ENCODE results near the gene SPOUT1. TPM values are rescaled to one million over a fixed set of nuclear protein-coding genes. Genes with fewer than 3 reads are reported as not detected.
"Not testable (repeated sequence)": the region's sequence is repeated elsewhere in the genome, so short reads cannot be mapped to it uniquely, and the experiment has no call there.

Gene SPOUT1
- total RNA-seq, 1 donor from 2014 or later: 34.6 TPM

- H3K27ac Mint-ChIP-seq: no peak overlapping the region
- no peak overlapping the region for H3K4me3 Mint-ChIP-seq
- peaks cover 17% of the 10 kb centered on the region for H3K36me3 Mint-ChIP-seq
- peaks cover 27% of the 10 kb centered on the region for H3K9me3 Mint-ChIP-seq
- TF ChIP-seq CTCF (IDR thresholded peaks at IDR 0.05; ENCODE audit: unreplicated experiment): no peak
- H3K27me3 Mint-ChIP-seq (ENCODE audit: low read depth): no peaks in the 10 kb centered on the region
- no peak for DNase-seq (ENCODE audit: low spot score in 2 of 2, unreplicated experiment in 2 of 2)
- H3K4me1 Mint-ChIP-seq: peaks cover 13% of the 10 kb centered on the region
These were observed 18.2 kb upstream of the SPOUT1 start for GRCh38 chr9:128847803-128848202.

GRCh38 chr9:128846680-128847030 is 17.1 kb upstream of the SPOUT1 start:
- peaks cover 9% of the 10 kb centered on the region for H3K4me1 Mint-ChIP-seq
- no peaks in the 10 kb centered on the region for H3K27me3 Mint-ChIP-seq (ENCODE audit: low read depth)
- DNase-seq (ENCODE audit: low spot score in 2 of 2, unreplicated experiment in 2 of 2): no peak
- H3K9me3 Mint-ChIP-seq: peaks cover 27% of the 10 kb centered on the region
- H3K27ac Mint-ChIP-seq: no peak overlapping the region
- no peak for TF ChIP-seq CTCF (IDR thresholded peaks at IDR 0.05; ENCODE audit: unreplicated experiment)
- no peak overlapping the region for H3K4me3 Mint-ChIP-seq
- H3K36me3 Mint-ChIP-seq: peaks cover 19% of the 10 kb centered on the region

- H3K4me1 Mint-ChIP-seq: peaks cover 9% of the 10 kb centered on the region
- peak overlapping the region; percentile 26 for H3K4me3 Mint-ChIP-seq
- H3K27me3 Mint-ChIP-seq (ENCODE audit: low read depth): no peaks in the 10 kb centered on the region
- no peak for TF ChIP-seq CTCF (IDR thresholded peaks at IDR 0.05; ENCODE audit: unreplicated experiment)
- DNase-seq (ENCODE audit: low spot score in 2 of 2, unreplicated experiment in 2 of 2): no peak
- peaks cover 10% of the 10 kb centered on the region for H3K36me3 Mint-ChIP-seq
- peak overlapping the region; percentile 59 for H3K27ac Mint-ChIP-seq
- H3K9me3 Mint-ChIP-seq: peaks cover 14% of the 10 kb centered on the region
These were observed 15.8 kb upstream of the SPOUT1 start for GRCh38 chr9:128845186-128845931.

- not testable (repeated sequence) for H3K4me1 Mint-ChIP-seq; DNase-seq (ENCODE audit: low spot score in 2 of 2, unreplicated experiment in 2 of 2); H3K27ac Mint-ChIP-seq; H3K4me3 Mint-ChIP-seq; H3K27me3 Mint-ChIP-seq (ENCODE audit: low read depth); H3K9me3 Mint-ChIP-seq; H3K36me3 Mint-ChIP-seq
These were observed 13.6 kb upstream of the SPOUT1 start for GRCh38 chr9:128843171-128843570.

GRCh38 chr9:128841694-128842492 is 12.3 kb upstream of the SPOUT1 start:
- Mint-ChIP-seq H3K4me1 (peaks cover 9% of the 10 kb centered on the region), H3K27ac (no peak overlapping the region), H3K27me3 (ENCODE audit: low read depth) (no peaks in the 10 kb centered on the region)

More at GRCh38 chr9:128841694-128842492, 12.3 kb upstream of the SPOUT1 start:
- no peaks in the 10 kb centered on the region for H3K9me3 Mint-ChIP-seq
- no peak for DNase-seq (ENCODE audit: low spot score in 2 of 2, unreplicated experiment in 2 of 2)
- no peak for TF ChIP-seq CTCF (IDR thresholded peaks at IDR 0.05; ENCODE audit: unreplicated experiment)
- H3K4me3 Mint-ChIP-seq: no peak overlapping the region
- peaks cover 3% of the 10 kb centered on the region for H3K36me3 Mint-ChIP-seq

Data from mesothelial cell of epicardium (in vitro differentiated cells).